ENCODE results near the gene ZNF81. TPM values are rescaled to one million over a fixed set of nuclear protein-coding genes. Genes with fewer than 3 reads are reported as not detected.
"Not testable (repeated sequence)": the region's sequence is repeated elsewhere in the genome, so short reads cannot be mapped to it uniquely, and the experiment has no call there.

The ZNF81 gene
- total and polyA plus RNA-seq, 4 experiments from 2014 or later, result 1.3 to 11.5 (median 5.7) TPM

DNA sequence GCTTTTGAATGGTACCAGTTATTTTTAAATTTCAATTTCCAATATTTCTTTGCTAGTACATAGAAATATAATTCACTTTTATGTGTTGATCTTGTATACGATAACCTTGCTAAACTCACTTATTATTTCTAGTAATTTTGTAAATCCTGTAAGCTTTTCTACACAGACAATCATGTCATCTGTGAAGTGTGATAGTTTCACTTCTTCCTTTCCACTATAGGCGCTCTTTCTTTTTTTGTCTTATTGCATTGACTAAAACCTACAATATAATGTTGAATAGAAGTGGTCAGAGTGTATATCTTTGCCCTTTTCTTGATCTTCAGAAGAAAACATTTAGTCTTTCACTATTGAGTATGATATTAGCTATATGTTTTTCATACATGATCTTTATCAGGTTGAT is 90.5 kb downstream of the ZNF81 start:
- no peak for DNase-seq
- Histone ChIP-seq H3K9me3 (ENCODE audit: control insufficient read depth in 1 of 2, low read length in 2 of 2) (no peaks in the 10 kb centered on the region), H3K27me3 (ENCODE audit: insufficient read depth, low read length) (no peaks in the 10 kb centered on the region), H3K36me3 (ENCODE audit: insufficient read depth, low read length) (no peaks in the 10 kb centered on the region), H3K27ac (ENCODE audit: low read depth, low read length) (no peak overlapping the region), H3K4me3 (ENCODE audit: low read length in 2 of 2) (no peak overlapping the region), H3K4me1 (ENCODE audit: insufficient read depth, low read length) (no peaks in the 10 kb centered on the region)
- H3K9me3 Mint-ChIP-seq, result peaks cover 0 to 3% (median 0%) of the 10 kb centered on the region in 8 donors
- POLR2A ChIA-PET (ENCODE audit: partially characterized antibody), result no interaction called here
- no peak overlapping the region for H3K27ac Mint-ChIP-seq
- no peaks in the 10 kb centered on the region for H3K27me3 Mint-ChIP-seq
- CTCF ChIA-PET (ENCODE audit: partially characterized antibody), result no interaction called here
- peaks cover 0 to 2% of the 10 kb centered on the region in 2 donors for H3K36me3 Mint-ChIP-seq
- H3K4me1 Mint-ChIP-seq, result no peaks in the 10 kb centered on the region
- intact Hi-C loops (cut with micrococcal nuclease), result no loop called here
- no peak overlapping the region for H3K4me3 Mint-ChIP-seq

DNA sequence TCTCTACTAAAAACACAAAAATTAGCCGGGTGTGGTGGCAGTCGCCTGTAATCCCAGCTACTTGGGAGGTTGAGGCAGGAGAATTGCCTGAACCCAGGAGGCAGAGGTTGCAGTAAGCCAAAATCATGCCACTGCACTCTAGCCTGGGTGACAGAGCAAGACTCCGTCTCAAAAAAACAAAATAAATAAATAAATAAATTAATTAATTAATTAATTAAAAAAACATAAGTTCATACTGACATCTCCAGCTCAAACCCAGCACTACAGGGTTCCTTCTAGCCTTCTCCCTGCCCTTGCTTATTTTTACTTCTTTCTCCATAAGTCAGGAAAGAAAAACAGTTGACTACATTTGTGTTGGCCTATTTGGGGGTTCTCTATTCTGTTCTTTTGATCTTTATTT is 95.3 kb downstream of the ZNF81 start:
- POLR2A ChIA-PET (ENCODE audit: partially characterized antibody); H3K9me3 Mint-ChIP-seq; intact Hi-C loops (cut with micrococcal nuclease): not testable (repeated sequence)

DNA sequence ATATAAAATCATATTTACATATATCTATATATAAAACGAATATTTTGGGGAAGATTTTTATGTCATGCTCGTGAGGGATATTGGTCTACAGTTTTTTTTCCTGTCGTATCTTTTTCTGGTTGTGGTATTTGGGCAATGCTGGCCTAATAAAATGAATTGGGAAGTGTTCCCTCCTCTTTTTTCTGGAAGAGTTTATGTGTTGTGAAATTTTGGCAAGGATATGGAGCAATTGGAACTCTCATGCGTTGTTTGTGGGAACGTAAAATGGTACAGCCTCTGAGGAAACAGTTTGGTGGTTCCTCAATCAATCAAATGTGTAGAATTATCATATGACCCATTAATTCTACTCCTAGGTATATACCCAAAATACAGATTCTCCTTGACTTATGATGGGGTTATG is 97.2 kb downstream of the ZNF81 start:
- Histone ChIP-seq H3K27me3 (ENCODE audit: insufficient read depth, low read length) (no peaks in the 10 kb centered on the region), H3K36me3 (ENCODE audit: insufficient read depth, low read length) (no peaks in the 10 kb centered on the region), H3K9me3 (ENCODE audit: control insufficient read depth in 1 of 2, low read length in 2 of 2) (no peaks in the 10 kb centered on the region), H3K4me1 (ENCODE audit: insufficient read depth, low read length) (no peaks in the 10 kb centered on the region), H3K4me3 (ENCODE audit: low read length in 2 of 2) (no peak overlapping the region), H3K27ac (ENCODE audit: low read depth, low read length) (no peak overlapping the region)
- intact Hi-C loops (cut with micrococcal nuclease), result no loop called here
- Mint-ChIP-seq H3K4me3 (no peak overlapping the region), H3K36me3 (no peaks in the 10 kb centered on the region), H3K4me1 (peaks cover 2 to 4% (median 4%) of the 10 kb centered on the region in 4 donors), H3K27me3 (peaks cover 0 to 1% of the 10 kb centered on the region in 2 donors), H3K9me3 (no peaks in the 10 kb centered on the region), H3K27ac (no peak overlapping the region)
- ChIA-PET CTCF (ENCODE audit: partially characterized antibody) (no interaction called here), POLR2A (ENCODE audit: partially characterized antibody) (no interaction called here)
- DNase-seq, result no peak

More for the DNA sequence above, 95.3 kb downstream of the ZNF81 start:
- H3K4me1 Mint-ChIP-seq; DNase-seq; H3K9me3 ChIP-seq (ENCODE audit: control insufficient read depth in 1 of 2, low read length in 2 of 2); H3K4me3 Mint-ChIP-seq; H3K27ac ChIP-seq (ENCODE audit: low read depth, low read length); H3K27me3 ChIP-seq (ENCODE audit: insufficient read depth, low read length); CTCF ChIA-PET (ENCODE audit: partially characterized antibody); H3K27me3 Mint-ChIP-seq; H3K36me3 ChIP-seq (ENCODE audit: insufficient read depth, low read length); H3K36me3 Mint-ChIP-seq; H3K4me1 ChIP-seq (ENCODE audit: insufficient read depth, low read length); H3K4me3 ChIP-seq (ENCODE audit: low read length in 2 of 2): not testable (repeated sequence)
- H3K27ac Mint-ChIP-seq, result peak overlapping the region in 1 of 7 donors; percentile 64

DNA sequence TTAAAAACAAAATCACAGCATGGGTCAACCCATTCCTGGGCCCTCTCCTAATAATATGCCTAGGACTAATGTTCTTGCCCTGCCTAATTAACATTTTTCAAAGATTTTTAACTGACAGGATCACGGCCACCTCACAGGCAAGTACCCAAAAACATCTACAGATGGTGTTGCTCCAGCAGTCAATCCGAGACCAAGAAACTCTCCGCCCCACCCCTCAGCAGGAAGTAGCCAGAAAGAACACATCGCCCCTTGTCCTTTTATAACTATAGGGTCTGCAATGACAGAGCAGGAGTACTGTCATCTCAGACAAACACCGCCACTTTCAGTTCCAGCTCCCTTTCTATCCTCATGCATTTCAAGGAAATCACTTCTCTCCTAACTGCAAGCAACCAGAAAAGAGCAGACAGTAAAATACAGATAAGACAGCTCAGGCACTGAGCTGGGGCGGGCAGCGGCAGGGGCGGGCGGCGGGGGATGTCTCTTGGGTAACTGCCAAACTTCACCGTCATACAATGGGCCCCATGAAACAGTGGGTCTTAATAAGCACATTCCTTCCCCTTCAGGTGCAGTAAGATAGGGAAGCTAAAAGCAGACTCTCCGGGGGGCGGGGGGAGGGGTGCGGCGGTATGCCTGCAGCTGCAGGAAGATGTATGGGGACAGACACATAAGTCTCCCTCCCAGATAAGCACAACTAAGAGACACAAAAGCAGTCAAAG is 99.7 kb downstream of the ZNF81 start:
- intact Hi-C loops (cut with micrococcal nuclease), result no loop called here
- Histone ChIP-seq H3K4me1 (ENCODE audit: insufficient read depth, low read length) (no peaks in the 10 kb centered on the region), H3K27me3 (ENCODE audit: insufficient read depth, low read length) (no peaks in the 10 kb centered on the region), H3K27ac (ENCODE audit: low read depth, low read length) (no peak overlapping the region), H3K4me3 (ENCODE audit: low read length in 2 of 2) (no peak overlapping the region), H3K36me3 (ENCODE audit: insufficient read depth, low read length) (no peaks in the 10 kb centered on the region), H3K9me3 (ENCODE audit: control insufficient read depth in 1 of 2, low read length in 2 of 2) (no peaks in the 10 kb centered on the region)
- H3K27me3 Mint-ChIP-seq, result peaks cover 0 to 1% of the 10 kb centered on the region in 2 donors
- peaks cover 2 to 4% (median 4%) of the 10 kb centered on the region in 4 donors for H3K4me1 Mint-ChIP-seq
- DNase-seq, result no peak
- POLR2A ChIA-PET (ENCODE audit: partially characterized antibody), result no interaction called here
- no peaks in the 10 kb centered on the region for H3K36me3 Mint-ChIP-seq
- H3K27ac Mint-ChIP-seq, result no peak overlapping the region
- CTCF ChIA-PET (ENCODE audit: partially characterized antibody), result no interaction called here
- H3K4me3 Mint-ChIP-seq, result peak overlapping the region; percentile 40 to 79 (median 68)
- no peaks in the 10 kb centered on the region for H3K9me3 Mint-ChIP-seq

DNA sequence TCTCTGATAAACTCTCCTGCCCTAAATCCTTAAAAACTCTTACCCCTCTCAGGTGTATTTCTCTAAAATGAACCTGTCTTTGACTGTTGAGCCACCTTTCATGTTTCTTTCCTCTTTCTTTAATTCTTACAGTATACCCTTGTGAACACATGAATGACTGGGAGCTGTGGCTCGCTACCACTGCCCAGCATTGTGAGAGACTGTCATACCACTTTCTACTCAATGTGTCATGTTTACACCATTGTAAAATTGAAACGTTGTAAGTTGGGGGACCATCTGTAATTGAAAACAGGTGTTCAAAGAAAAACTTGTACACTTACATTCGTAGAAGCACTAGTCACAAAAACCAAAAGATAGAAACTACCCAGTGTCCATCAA is 100.2 kb downstream of the ZNF81 start:
- Mint-ChIP-seq H3K36me3 (no peaks in the 10 kb centered on the region), H3K27me3 (peaks cover 0 to 1% of the 10 kb centered on the region in 2 donors), H3K27ac (no peak overlapping the region), H3K9me3 (no peaks in the 10 kb centered on the region), H3K4me1 (peaks cover 2 to 4% (median 4%) of the 10 kb centered on the region in 4 donors), H3K4me3 (peak overlapping the region in 5 of 8 donors; percentile 23 to 79 (median 71))
- intact Hi-C loops (cut with micrococcal nuclease), result no loop called here
- no peaks in the 10 kb centered on the region for H3K36me3 ChIP-seq (ENCODE audit: insufficient read depth, low read length)
- H3K9me3 ChIP-seq (ENCODE audit: control insufficient read depth in 1 of 2, low read length in 2 of 2), result no peaks in the 10 kb centered on the region
- no peak overlapping the region for H3K27ac ChIP-seq (ENCODE audit: low read depth, low read length)
- CTCF ChIA-PET (ENCODE audit: partially characterized antibody), result no interaction called here
- POLR2A ChIA-PET (ENCODE audit: partially characterized antibody), result no interaction called here
- H3K27me3 ChIP-seq (ENCODE audit: insufficient read depth, low read length), result no peaks in the 10 kb centered on the region
- no peaks in the 10 kb centered on the region for H3K4me1 ChIP-seq (ENCODE audit: insufficient read depth, low read length)
- no peak overlapping the region for H3K4me3 ChIP-seq (ENCODE audit: low read length in 2 of 2)
- no peak for DNase-seq

DNA sequence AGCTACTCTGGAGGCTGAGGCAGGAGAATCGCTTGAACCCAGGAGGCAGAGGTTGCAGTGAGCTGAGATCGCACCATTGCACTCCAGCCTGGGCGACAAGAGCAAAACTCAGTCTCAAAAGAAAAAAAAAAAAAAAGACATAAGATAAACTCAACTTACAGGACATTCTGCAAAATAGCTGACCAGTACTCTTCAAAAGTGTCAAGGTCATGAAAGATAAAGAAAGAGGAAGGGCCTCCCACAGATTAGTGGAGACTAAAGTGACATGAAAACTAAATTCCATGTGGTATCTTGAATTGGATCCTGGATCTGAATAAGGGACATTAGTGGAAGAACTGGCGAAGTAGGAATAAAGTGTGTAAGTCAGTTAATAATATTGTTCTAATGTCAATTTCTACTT is 103.7 kb downstream of the ZNF81 start:
- intact Hi-C loops (cut with micrococcal nuclease), result no loop called here
- Mint-ChIP-seq H3K27me3 (peaks cover 0 to 1% of the 10 kb centered on the region in 2 donors), H3K4me3 (peak overlapping the region in 1 of 8 donors; percentile 4), H3K4me1 (peaks cover 2 to 4% (median 4%) of the 10 kb centered on the region in 4 donors), H3K9me3 (peaks cover 0 to 9% (median 4%) of the 10 kb centered on the region in 8 donors), H3K36me3 (no peaks in the 10 kb centered on the region), H3K27ac (no peak overlapping the region)
- CTCF ChIA-PET (ENCODE audit: partially characterized antibody), result no interaction called here
- H3K9me3 ChIP-seq (ENCODE audit: control insufficient read depth in 1 of 2, low read length in 2 of 2), result no peaks in the 10 kb centered on the region
- POLR2A ChIA-PET (ENCODE audit: partially characterized antibody), result no interaction called here
- H3K4me1 ChIP-seq (ENCODE audit: insufficient read depth, low read length), result no peaks in the 10 kb centered on the region
- H3K4me3 ChIP-seq (ENCODE audit: low read length in 2 of 2), result no peak overlapping the region
- no peak for DNase-seq
- no peak overlapping the region for H3K27ac ChIP-seq (ENCODE audit: low read depth, low read length)
- H3K27me3 ChIP-seq (ENCODE audit: insufficient read depth, low read length), result no peaks in the 10 kb centered on the region
- no peaks in the 10 kb centered on the region for H3K36me3 ChIP-seq (ENCODE audit: insufficient read depth, low read length)

DNA sequence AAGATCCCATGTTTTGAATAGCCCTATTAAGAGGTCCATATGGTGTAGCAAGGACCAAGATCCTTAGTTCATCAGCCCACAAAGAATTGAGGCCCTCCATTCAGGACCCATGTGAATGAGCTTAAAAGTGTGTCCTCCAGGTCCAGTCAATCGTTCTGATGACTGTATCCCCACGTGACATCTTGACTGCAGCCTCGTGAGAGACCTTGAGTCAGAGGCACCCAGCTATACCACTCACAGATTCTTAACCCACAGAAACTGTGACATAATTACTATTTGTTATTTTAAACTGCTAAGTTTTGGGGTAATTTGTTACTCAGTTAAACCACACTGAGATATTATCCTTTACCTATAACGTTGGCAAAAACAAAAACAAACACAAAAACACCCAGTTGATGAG is 104.7 kb downstream of the ZNF81 start:
- Histone ChIP-seq H3K4me3 (ENCODE audit: low read length in 2 of 2) (no peak overlapping the region), H3K27ac (ENCODE audit: low read depth, low read length) (no peak overlapping the region), H3K36me3 (ENCODE audit: insufficient read depth, low read length) (no peaks in the 10 kb centered on the region), H3K4me1 (ENCODE audit: insufficient read depth, low read length) (no peaks in the 10 kb centered on the region), H3K9me3 (ENCODE audit: control insufficient read depth in 1 of 2, low read length in 2 of 2) (no peaks in the 10 kb centered on the region), H3K27me3 (ENCODE audit: insufficient read depth, low read length) (no peaks in the 10 kb centered on the region)
- Mint-ChIP-seq H3K36me3 (no peaks in the 10 kb centered on the region), H3K4me3 (no peak overlapping the region), H3K9me3 (peaks cover 0 to 9% (median 4%) of the 10 kb centered on the region in 8 donors), H3K27ac (no peak overlapping the region), H3K27me3 (peaks cover 0 to under 1% of the 10 kb centered on the region in 2 donors), H3K4me1 (peaks cover under 1 to 2% (median under 1%) of the 10 kb centered on the region in 4 donors)
- DNase-seq, result no peak
- POLR2A ChIA-PET (ENCODE audit: partially characterized antibody), result no interaction called here
- CTCF ChIA-PET (ENCODE audit: partially characterized antibody), result no interaction called here
- intact Hi-C loops (cut with micrococcal nuclease), result no loop called here
